HG02588 (cell line): ENCODE data around the gene KCTD5.
"Not testable (repeated sequence)": the region's sequence is repeated elsewhere in the genome, so short reads cannot be mapped to it uniquely, and the experiment has no call there.

ENCODE experiments used
- ATAC-seq: cut with Tn5 transposase; IDR thresholded peaks from one replicate; pipeline ENCODE4 v1.9.1; 2021; ENCODE audit warnings: mild to moderate bottlenecking, moderate library complexity; ENCODE audit not compliant: unreplicated experiment

Gene KCTD5

GRCh38 chr16:2671741-2672140 lies 10.6 kb upstream of the KCTD5 start:
- no peak for ATAC-seq

GRCh38 chr16:2673066-2673999 lies 9.0 kb upstream of the KCTD5 start:
- ATAC-seq = peak; percentile 90

- ATAC-seq = no peak
Observed at GRCh38 chr16:2675021-2675420, 7.3 kb upstream of the KCTD5 start.

- no peak for ATAC-seq
Observed at GRCh38 chr16:2675714-2676113, 6.6 kb upstream of the KCTD5 start.

- not testable (repeated sequence) for ATAC-seq
Observed at GRCh38 chr16:2676937-2677336, 5.4 kb upstream of the KCTD5 start.

GRCh38 chr16:2678206-2678965 lies 3.9 kb upstream of the KCTD5 start:
- ATAC-seq = not testable (repeated sequence)

GRCh38 chr16:2679902-2680301 lies 2.4 kb upstream of the KCTD5 start:
- not testable (repeated sequence) for ATAC-seq

- not testable (repeated sequence) for ATAC-seq
Observed at GRCh38 chr16:2680360-2680759, 2.0 kb upstream of the KCTD5 start.

GRCh38 chr16:2683041-2683440 lies 718 bp downstream of the KCTD5 start:
- not testable (repeated sequence) for ATAC-seq

- ATAC-seq = not testable (repeated sequence)
Observed at GRCh38 chr16:2686075-2686474, 3.8 kb downstream of the KCTD5 start.

GRCh38 chr16:2686912-2687507 lies 4.7 kb downstream of the KCTD5 start:
- ATAC-seq = no peak

- no peak for ATAC-seq
Observed at GRCh38 chr16:2687531-2688308, 5.4 kb downstream of the KCTD5 start.

- not testable (repeated sequence) for ATAC-seq
Observed at GRCh38 chr16:2689422-2689821, 7.1 kb downstream of the KCTD5 start.

- ATAC-seq = no peak
Observed at GRCh38 chr16:2689968-2690801, 7.9 kb downstream of the KCTD5 start.

GRCh38 chr16:2690852-2691251 lies 8.5 kb downstream of the KCTD5 start:
- ATAC-seq = no peak

- ATAC-seq = no peak
Observed at GRCh38 chr16:2691491-2692248, 9.3 kb downstream of the KCTD5 start.

- no peak for ATAC-seq
Observed at GRCh38 chr16:2692251-2692947, 10.1 kb downstream of the KCTD5 start.

- ATAC-seq = no peak
Observed at GRCh38 chr16:2692948-2693651, 10.8 kb downstream of the KCTD5 start.
